HepG2 (cell line): Measurements from ENCODE around the gene FZD8. TPM values are rescaled to one million over a fixed set of nuclear protein-coding genes. Genes with fewer than 3 reads are reported as not detected.

Source experiments
- ATAC-seq: fragments of 200-7000 bp; cut with Tn5 transposase; 3 replicates; pipeline ENCODE4 v1.9.1; 2020; ENCODE audit warnings: mild to moderate bottlenecking, moderate library complexity
- BruUV-seq: library from RNA; stranded (reverse); fragments of 400-500 nt; replicated peaks from 2 replicates; lab custom pipeline; 2021; lab: Mats Ljungman, UMichigan
- CTCF ChIA-PET: fragments of 300-600 bp; formaldehyde crosslinking; extraction: SDS; loops from one replicate; lab custom pipeline; 2021; ENCODE audit warnings: low total read pairs, inconsistent platforms, low intra/inter-chr PET ratio; lab: Yijun Ruan, JAX
- POLR2A ChIA-PET: fragments of 350-600 bp; sonication (Branson Sonifier 250); formaldehyde crosslinking; loops from one replicate; lab custom pipeline; 2020; ENCODE audit warnings: antibody characterized with exemption, inconsistent platforms; lab: Yijun Ruan, JAX
- DNase-seq: peaks from one replicate; pipeline ENCODE4 v3.0.0-alpha.2; 2015; ENCODE audit warnings: low spot score
- FAIRE-seq: peaks from 3 replicates; lab custom pipeline; 2011; peaks lifted over from hg19 to GRCh38; lab: Jason Lieb, UNC
- H2AFZ ChIP-seq: one replicate; pipeline ENCODE4 v1.6.1; 2011; ENCODE audit warnings: low read length, inconsistent platforms
- H3K27ac ChIP-seq: fragments of 300-600 bp; 3 replicates; pipeline ENCODE4 v1.8.0; 2011; ENCODE audit warnings: mixed run types, mild to moderate bottlenecking, mixed read lengths, low read length, inconsistent platforms; ENCODE audit not compliant: insufficient read depth; ENCODE audit errors: extremely low read length
- H3K27me3 ChIP-seq, 2 experiments: fragments of 200-600 bp in 1 of 2; 2 replicates in 1 of 2; 3 replicates in 1 of 2; pipeline versions ENCODE4 v1.6.0 to v1.8.0; 2011; ENCODE audit warnings: low read length in 2 of 2, mild to moderate bottlenecking in 2 of 2, moderate library complexity in 2 of 2, inconsistent platforms in 1 of 2; ENCODE audit not compliant: insufficient read depth in 2 of 2, control insufficient read depth in 1 of 2
- H3K36me3 ChIP-seq, 2 experiments: fragments of 200-600 bp in 1 of 2; replicated peaks in 1 of 2; 2 replicates in 1 of 2; 3 replicates in 1 of 2; pipeline versions ENCODE4 v1.5.1 to v1.8.0; 2011; ENCODE audit warnings: low read length in 2 of 2, inconsistent platforms in 1 of 2; ENCODE audit not compliant: insufficient read depth in 2 of 2, control insufficient read depth in 1 of 2
- H3K4me1 ChIP-seq: 2 replicates; pipeline ENCODE4 v1.5.1; 2012; ENCODE audit warnings: low read length, inconsistent platforms; ENCODE audit not compliant: insufficient read depth
- H3K4me2 ChIP-seq: 2 replicates; pipeline ENCODE4 v1.6.0; 2011; ENCODE audit warnings: low read depth, low read length, inconsistent platforms
- H3K4me3 ChIP-seq, 3 experiments: fragments of 200-600 bp in 1 of 3; sonication (generic), shearing (Covaris generic) in 1 of 3; replicated peaks in 1 of 3; 2 replicates each; pipeline ENCODE4 v1.5.1; 2011 to 2016; ENCODE audit warnings: low read length in 3 of 3, inconsistent platforms in 2 of 3, low read depth in 2 of 3, mild to moderate bottlenecking in 2 of 3, control low read depth in 1 of 3, mixed read lengths in 1 of 3; ENCODE audit not compliant: insufficient read depth in 1 of 3
- H3K79me2 ChIP-seq: one replicate; pipeline ENCODE4 v1.6.1; 2011; ENCODE audit warnings: low read length, inconsistent platforms; ENCODE audit not compliant: insufficient read depth
- H3K9ac ChIP-seq: 2 replicates; pipeline ENCODE4 v1.6.0; 2011; ENCODE audit warnings: mild to moderate bottlenecking, low read depth, low read length, inconsistent platforms; ENCODE audit not compliant: insufficient read depth
- H3K9me3 ChIP-seq: 2 replicates; pipeline ENCODE4 v1.5.1; 2012; ENCODE audit warnings: mild to moderate bottlenecking, low read length
- H4K20me1 ChIP-seq: 2 replicates; pipeline ENCODE4 v1.6.0; 2011; ENCODE audit warnings: inconsistent platforms, mild to moderate bottlenecking, low read length, moderate library complexity; ENCODE audit not compliant: insufficient read depth
- ATF7-NPFF ChIP-seq: sonication (generic); formaldehyde crosslinking; IDR thresholded peaks from 2 replicates; pipeline ENCODE4 v1.8.1; 2023; ENCODE audit warnings: mild to moderate bottlenecking, low read depth, missing genetic modification reagents, moderate library complexity
- EHMT2 ChIP-seq: fragments of 200-600 bp; sonication (generic); IDR thresholded peaks from 2 replicates; pipeline ENCODE4 v1.7.0; 2017; ENCODE audit warnings: antibody characterized with exemption, low read depth, low read length, borderline replicate concordance
- MIER3 ChIP-seq: IDR thresholded peaks from 2 replicates; pipeline ENCODE4 v1.6.1; 2016; ENCODE audit warnings: missing compliant biosample characterization, borderline replicate concordance
- PCBP1 ChIP-seq: fragments of 200-400 bp; formaldehyde crosslinking; IDR thresholded peaks from 2 replicates; pipeline ENCODE4 v1.6.1; 2017; ENCODE audit warnings: mild to moderate bottlenecking, low read depth, low read length, borderline replicate concordance
- TP53 ChIP-seq: sonication (generic); formaldehyde crosslinking; conservative IDR thresholded peaks from 2 replicates; pipeline ENCODE4 v1.4.0; 2020; ENCODE audit warnings: missing genetic modification reagents
- ZBTB7B ChIP-seq: sonication (generic); formaldehyde crosslinking; IDR thresholded peaks from 2 replicates; pipeline ENCODE4 v1.4.0; 2020; ENCODE audit warnings: missing genetic modification reagents
- ZNF235 ChIP-seq: sonication (generic); formaldehyde crosslinking; IDR thresholded peaks from 2 replicates; pipeline ENCODE4 v1.8.1; 2023; ENCODE audit warnings: mild to moderate bottlenecking, missing genetic modification reagents, borderline replicate concordance
- ZNF296 ChIP-seq: sonication (generic); formaldehyde crosslinking; conservative IDR thresholded peaks from 2 replicates; pipeline ENCODE4 v1.5.0; 2020; ENCODE audit warnings: mild to moderate bottlenecking, missing genetic modification reagents
- ZNF781 ChIP-seq: sonication (generic); formaldehyde crosslinking; IDR thresholded peaks from 2 replicates; pipeline ENCODE4 v1.5.1; 2020; ENCODE audit warnings: borderline replicate concordance, mild to moderate bottlenecking, missing genetic modification reagents; ENCODE audit errors: not compliant biosample characterization
- ZNF879 ChIP-seq: sonication (generic); formaldehyde crosslinking; IDR thresholded peaks from 2 replicates; pipeline ENCODE4 v1.8.1; 2023; ENCODE audit warnings: missing genetic modification reagents
- WGBS: methylation state at CpG from one replicate; pipeline ENCODE4 v1.1.6; 2017; ENCODE audit warnings: low lambda C conversion rate; 5-methylcytosine and 5-hydroxymethylcytosine counted together
- in situ Hi-C: cut with HindIII; loops from 2 replicates; pipeline ENCODE4 v1.10.0; 2017; ENCODE audit warnings: low pct_unique_long_range_greater_than_20kb; ENCODE audit not compliant: extremely low pct_ligation_motif_present
- intact Hi-C: fragments of 100-400 bp; cut with micrococcal nuclease; formaldehyde crosslinking; loops from one replicate; pipeline ENCODE4 v1.10.0; 2022; ENCODE audit not compliant: unreplicated experiment
- polyA plus RNA-seq, 8 experiments: library from polyadenylated mRNA; depleted of rRNA in 3 of 8; stranded (reverse) in 7 of 8; unstranded in 1 of 8; fragments of >200 nt; fragmentation: Illumina TruSeq in 4 of 8; extraction: Trizol in 4 of 8; gene quantifications; 2 replicates each; pipeline versions ENCODE4 v1.2.1 to v1.2.3, GENCODE V29; 2011 to 2016; ENCODE audit warnings: low read depth in 4 of 8, missing spikeins in 1 of 8, mixed read lengths in 1 of 8; ENCODE audit not compliant: insufficient read depth in 1 of 8
- total RNA-seq, 5 experiments: library from RNA; depleted of rRNA; stranded (reverse); fragments of >200 nt; fragmentation: Illumina TruSeq; extraction: Trizol; gene quantifications; 2 replicates each; pipeline ENCODE4 v1.2.3, GENCODE V29; 2016; ENCODE audit warnings: low read depth in 1 of 5
- TF ChIP-seq, protein P1 (sequence below): sonication (generic); formaldehyde crosslinking; IDR thresholded peaks from 2 replicates; pipeline ENCODE4 v1.5.0; 2020; ENCODE audit warnings: mild to moderate bottlenecking, missing genetic modification reagents

Gene FZD8
- total and polyA plus RNA-seq, 2 of the 13 experiments (the other 11 are each of a cell fraction or from before 2014, with no cell fraction given) = 0.05 to 0.07 TPM

DNA sequence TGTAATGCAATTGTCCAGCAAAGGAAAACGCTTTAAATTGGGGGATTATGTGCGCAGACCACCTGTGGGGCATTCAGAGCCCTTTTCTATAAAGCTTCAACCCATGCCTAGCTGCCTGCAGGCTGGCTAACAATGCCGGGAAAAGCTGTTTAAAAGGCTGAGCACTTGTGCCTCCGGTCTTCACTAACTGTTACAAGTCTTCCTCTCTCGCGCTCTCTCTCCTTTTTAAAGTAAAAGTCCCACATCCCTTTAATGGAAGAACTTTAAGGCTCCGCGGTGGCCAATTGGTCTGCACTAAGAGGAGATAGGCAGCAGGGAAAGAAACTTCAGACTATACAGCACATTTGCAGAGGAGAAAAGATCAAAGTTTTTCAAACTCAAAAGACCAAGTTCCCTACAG, 4.6 kb downstream of the FZD8 start:
- in situ Hi-C loops = loop anchor here (5.0 kb wide), 2 partner anchors 1140 to 1245 kb away; no protein-coding TSS in a partner anchor
- no peaks in the 10 kb centered on the region for H4K20me1 ChIP-seq
- H3K4me2 ChIP-seq = no peak overlapping the region
- CTCF ChIA-PET = no interaction called here
- peaks cover 7% of the 10 kb centered on the region for H3K4me1 ChIP-seq
- intact Hi-C loops = loop anchor here (5.0 to 10.0 kb wide), 2 partner anchors 297 to 1250 kb away; no protein-coding TSS in a partner anchor
- no peak overlapping the region for H3K9ac ChIP-seq
- H3K4me3 ChIP-seq = no peak overlapping the region
- TF ChIP-seq ATF7-NPFF (CRISPR knock-in tag) (no peak), ZNF296 (CRISPR knock-in tag) (no peak), ZNF879 (no peak), ZNF235 (no peak), MIER3 (CRISPR knock-in tag) (no peak), TP53 (CRISPR knock-in tag) (no peak), ZNF781 (CRISPR knock-in tag) (no peak), EHMT2 (no peak), PCBP1 (no peak)
- H3K79me2 ChIP-seq = no peaks in the 10 kb centered on the region
- no TSS peak for BruUV-seq
- WGBS = 68% methylated on average over 8 of the region's 8 CpGs
- H3K9me3 ChIP-seq = no peaks in the 10 kb centered on the region
- ATAC-seq (no peak), DNase-seq (no peak), FAIRE-seq (no peak)
- POLR2A ChIA-PET = no interaction called here
- H2AFZ ChIP-seq = no peak overlapping the region
- H3K36me3 ChIP-seq = no peaks in the 10 kb centered on the region
- no peak overlapping the region for H3K27ac ChIP-seq
- peaks cover 3 to 10% of the 10 kb centered on the region in 2 experiments; a peak in 4 of 5 replicates for H3K27me3 ChIP-seq

DNA sequence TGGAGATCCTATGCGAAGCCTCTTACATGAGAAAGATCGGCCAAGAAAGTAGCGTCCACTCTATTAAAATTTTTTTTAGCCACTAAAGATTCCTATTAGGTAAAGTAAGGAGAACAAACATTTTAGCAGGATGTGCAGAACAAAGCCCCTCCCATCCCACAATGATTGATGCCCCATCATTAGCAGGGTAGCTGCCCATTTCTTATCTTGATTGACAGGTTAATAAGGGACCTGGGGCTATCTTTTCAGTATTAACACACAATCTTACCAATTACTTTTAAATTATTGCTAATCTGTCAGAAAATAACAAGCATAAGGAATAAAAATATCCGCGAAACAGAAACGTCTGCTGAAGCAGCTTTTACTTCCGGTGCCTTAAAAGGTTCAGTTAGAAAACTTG, 5.1 kb downstream of the FZD8 start:
- intact Hi-C loops = loop anchor here (5.0 to 10.0 kb wide), 2 partner anchors 298 to 1250 kb away; no protein-coding TSS in a partner anchor
- no peak overlapping the region for H3K9ac ChIP-seq
- H3K4me1 ChIP-seq = peaks cover 7% of the 10 kb centered on the region
- no TSS peak for BruUV-seq
- no peak for ATAC-seq
- 55% methylated on average over 7 of the region's 7 CpGs for WGBS
- H2AFZ ChIP-seq = no peak overlapping the region
- no peak overlapping the region for H3K4me3 ChIP-seq
- ChIA-PET CTCF (interaction anchor here (2.1 kb wide), 1 partner anchor 144 kb away, joined by 18 read pairs; no protein-coding TSS in a partner anchor), POLR2A (no interaction called here)
- H3K27me3 ChIP-seq = peaks cover 3 to 7% of the 10 kb centered on the region in 2 experiments; a peak in 4 of 5 replicates
- H3K36me3 ChIP-seq = no peaks in the 10 kb centered on the region
- H3K79me2 ChIP-seq = no peaks in the 10 kb centered on the region
- no peak for FAIRE-seq
- no peaks in the 10 kb centered on the region for H3K9me3 ChIP-seq
- H3K27ac ChIP-seq = no peak overlapping the region
- H3K4me2 ChIP-seq = no peak overlapping the region
- TF ChIP-seq, protein P1, sequence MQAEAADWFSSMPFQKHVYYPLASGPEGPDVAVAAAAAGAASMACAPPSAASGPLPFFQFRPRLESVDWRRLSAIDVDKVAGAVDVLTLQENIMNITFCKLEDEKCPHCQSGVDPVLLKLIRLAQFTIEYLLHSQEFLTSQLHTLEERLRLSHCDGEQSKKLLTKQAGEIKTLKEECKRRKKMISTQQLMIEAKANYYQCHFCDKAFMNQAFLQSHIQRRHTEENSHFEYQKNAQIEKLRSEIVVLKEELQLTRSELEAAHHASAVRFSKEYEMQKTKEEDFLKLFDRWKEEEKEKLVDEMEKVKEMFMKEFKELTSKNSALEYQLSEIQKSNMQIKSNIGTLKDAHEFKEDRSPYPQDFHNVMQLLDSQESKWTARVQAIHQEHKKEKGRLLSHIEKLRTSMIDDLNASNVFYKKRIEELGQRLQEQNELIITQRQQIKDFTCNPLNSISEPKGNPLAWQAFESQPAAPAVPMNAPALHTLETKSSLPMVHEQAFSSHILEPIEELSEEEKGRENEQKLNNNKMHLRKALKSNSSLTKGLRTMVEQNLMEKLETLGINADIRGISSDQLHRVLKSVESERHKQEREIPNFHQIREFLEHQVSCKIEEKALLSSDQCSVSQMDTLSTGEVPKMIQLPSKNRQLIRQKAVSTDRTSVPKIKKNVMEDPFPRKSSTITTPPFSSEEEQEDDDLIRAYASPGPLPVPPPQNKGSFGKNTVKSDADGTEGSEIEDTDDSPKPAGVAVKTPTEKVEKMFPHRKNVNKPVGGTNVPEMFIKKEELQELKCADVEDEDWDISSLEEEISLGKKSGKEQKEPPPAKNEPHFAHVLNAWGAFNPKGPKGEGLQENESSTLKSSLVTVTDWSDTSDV = no peak
- TF ChIP-seq ZBTB7B (CRISPR knock-in tag) = no peak
- in situ Hi-C loops = loop anchor here (5.0 kb wide), 2 partner anchors 1140 to 1245 kb away; no protein-coding TSS in a partner anchor
- no peak for DNase-seq
- no peaks in the 10 kb centered on the region for H4K20me1 ChIP-seq
